ENCODE measurements around the gene ATP11C. TPM values are rescaled to one million over a fixed set of nuclear protein-coding genes. Genes with fewer than 3 reads are reported as not detected.
A peak's percentile ranks its signal among the peaks of the same experiment; 100 is the strongest.

The ATP11C gene
- total RNA-seq, 2 donors from 2014 or later = 14.4 to 17.1 TPM

- ATAC-seq = no peak
- DNase-seq = no peak
- H3K9me3 ChIP-seq (ENCODE audit: control insufficient read depth, low read length, poor library complexity, severe bottlenecking) = no peaks in the 10 kb centered on the region
- Mint-ChIP-seq H3K4me3 (no peak overlapping the region), H3K36me3 (ENCODE audit: low read depth) (peaks cover 5% of the 10 kb centered on the region), H3K27ac (no peak overlapping the region), H3K27me3 (no peaks in the 10 kb centered on the region), H3K4me1 (no peaks in the 10 kb centered on the region)
These were observed 130.8 kb downstream of the ATP11C start for GRCh38 chrX:139802048-139802447.

DNA sequence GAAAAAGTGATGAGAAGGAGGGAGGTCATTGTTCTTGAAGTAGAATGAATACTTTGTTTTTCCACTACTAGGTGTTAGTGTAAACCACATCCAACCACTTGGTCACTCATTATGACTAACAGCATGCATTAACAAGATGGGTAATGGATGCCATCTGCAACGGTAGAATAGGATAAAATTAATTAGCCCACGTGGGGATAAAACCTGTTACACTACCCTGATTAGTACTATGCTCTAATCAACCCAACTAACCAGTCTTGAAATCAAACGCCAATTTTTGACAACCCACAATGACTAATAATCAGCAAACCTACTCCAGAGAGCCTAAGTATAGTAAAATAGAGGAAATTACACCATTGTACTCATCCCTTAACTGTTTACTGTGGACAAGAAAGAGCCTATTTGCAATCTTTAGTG lies 131.4 kb downstream of the ATP11C start:
- Mint-ChIP-seq H3K36me3 (ENCODE audit: low read depth) (peaks cover 5% of the 10 kb centered on the region), H3K4me3 (no peak overlapping the region), H3K27ac (no peak overlapping the region), H3K4me1 (no peaks in the 10 kb centered on the region), H3K27me3 (no peaks in the 10 kb centered on the region)
- DNase-seq (no peak), ATAC-seq (no peak)
- no peaks in the 10 kb centered on the region for H3K9me3 ChIP-seq (ENCODE audit: control insufficient read depth, low read length, poor library complexity, severe bottlenecking)

- no peaks in the 10 kb centered on the region for H3K27me3 Mint-ChIP-seq
- no peak for ATAC-seq
- no peaks in the 10 kb centered on the region for H3K9me3 ChIP-seq (ENCODE audit: control insufficient read depth, low read length, poor library complexity, severe bottlenecking)
- H3K4me1 Mint-ChIP-seq = no peaks in the 10 kb centered on the region
- no peak overlapping the region for H3K27ac Mint-ChIP-seq
- H3K4me3 Mint-ChIP-seq = no peak overlapping the region
- no peak for DNase-seq
- H3K36me3 Mint-ChIP-seq (ENCODE audit: low read depth) = peaks cover 5% of the 10 kb centered on the region
These were observed 134.2 kb downstream of the ATP11C start for GRCh38 chrX:139798701-139799100.

DNA sequence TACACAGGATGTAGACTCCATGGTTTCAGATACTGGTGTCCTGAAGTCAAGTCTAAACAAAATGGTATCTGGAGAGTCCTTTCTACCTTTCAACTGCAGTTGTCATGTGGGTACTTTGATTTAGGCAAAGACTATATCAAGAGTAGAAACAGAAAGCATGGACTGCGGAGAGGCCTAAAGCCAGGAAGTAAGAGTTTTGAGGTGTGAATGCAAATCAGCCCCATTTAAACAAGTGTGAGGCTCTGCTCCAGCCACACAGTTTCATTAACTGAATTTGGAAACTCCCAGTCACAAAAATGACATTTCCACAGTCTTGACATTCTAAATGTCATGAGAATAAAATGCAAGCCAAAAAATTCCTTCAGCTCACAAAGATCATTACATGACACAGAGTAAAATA lies 137.7 kb downstream of the ATP11C start:
- H3K4me1 Mint-ChIP-seq = no peaks in the 10 kb centered on the region
- H3K27ac Mint-ChIP-seq = no peak overlapping the region
- H3K36me3 Mint-ChIP-seq (ENCODE audit: low read depth) = peaks cover 2% of the 10 kb centered on the region
- H3K9me3 ChIP-seq (ENCODE audit: control insufficient read depth, low read length, poor library complexity, severe bottlenecking) = no peaks in the 10 kb centered on the region
- DNase-seq (no peak), ATAC-seq (no peak)
- H3K27me3 Mint-ChIP-seq = no peaks in the 10 kb centered on the region
- no peak overlapping the region for H3K4me3 Mint-ChIP-seq

GRCh38 chrX:139787601-139788000 lies 145.3 kb downstream of the ATP11C start:
- Mint-ChIP-seq H3K4me3 (no peak overlapping the region), H3K4me1 (no peaks in the 10 kb centered on the region), H3K27me3 (no peaks in the 10 kb centered on the region), H3K27ac (no peak overlapping the region), H3K36me3 (ENCODE audit: low read depth) (peaks cover 2% of the 10 kb centered on the region)
- ATAC-seq (no peak), DNase-seq (no peak)
- no peaks in the 10 kb centered on the region for H3K9me3 ChIP-seq (ENCODE audit: control insufficient read depth, low read length, poor library complexity, severe bottlenecking)

DNA sequence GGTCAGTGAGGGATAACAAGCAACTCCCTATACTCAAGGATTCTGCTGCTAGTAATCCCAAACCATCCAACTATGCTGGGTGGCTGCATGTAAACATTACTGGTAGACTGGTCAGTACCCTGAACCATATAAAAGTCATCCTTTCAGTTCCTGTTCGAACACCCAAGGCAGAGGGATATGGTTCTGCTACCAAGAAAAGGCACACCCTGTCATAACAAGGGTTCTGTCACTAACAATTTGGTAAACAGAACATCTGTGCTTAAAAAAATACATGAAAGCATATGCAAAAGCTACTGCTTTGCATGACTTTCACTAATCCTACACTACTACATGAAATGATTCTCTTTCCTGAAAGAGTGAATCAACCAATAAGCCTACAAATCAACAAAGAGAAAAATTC lies 148.0 kb downstream of the ATP11C start:
- no peak overlapping the region for H3K4me3 Mint-ChIP-seq
- DNase-seq (no peak), ATAC-seq (no peak)
- no peaks in the 10 kb centered on the region for H3K27me3 Mint-ChIP-seq
- no peak overlapping the region for H3K27ac Mint-ChIP-seq
- no peaks in the 10 kb centered on the region for H3K4me1 Mint-ChIP-seq
- H3K9me3 ChIP-seq (ENCODE audit: control insufficient read depth, low read length, poor library complexity, severe bottlenecking) = no peaks in the 10 kb centered on the region
- peaks cover 2% of the 10 kb centered on the region for H3K36me3 Mint-ChIP-seq (ENCODE audit: low read depth)

DNA sequence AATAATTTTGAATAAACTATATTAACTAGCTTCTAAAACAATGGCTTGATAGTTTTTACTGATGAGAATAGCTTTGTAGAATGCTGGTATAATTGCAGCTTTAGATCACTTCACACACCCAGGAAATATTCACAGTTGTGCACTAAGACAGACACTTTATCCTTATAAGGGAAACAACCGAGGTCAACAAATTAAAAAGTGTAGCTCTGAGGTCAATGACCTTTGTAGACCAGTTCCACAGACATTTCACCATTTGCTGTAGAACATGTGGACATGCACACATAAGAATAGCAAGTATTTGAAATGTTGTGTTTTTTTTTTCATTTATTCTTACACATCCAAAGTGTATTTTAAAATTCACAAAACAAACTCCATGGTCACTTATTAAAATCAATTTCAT lies 148.9 kb downstream of the ATP11C start:
- H3K36me3 Mint-ChIP-seq (ENCODE audit: low read depth) = peaks cover 7% of the 10 kb centered on the region
- H3K4me3 Mint-ChIP-seq = no peak overlapping the region
- H3K27ac Mint-ChIP-seq = no peak overlapping the region

DNA sequence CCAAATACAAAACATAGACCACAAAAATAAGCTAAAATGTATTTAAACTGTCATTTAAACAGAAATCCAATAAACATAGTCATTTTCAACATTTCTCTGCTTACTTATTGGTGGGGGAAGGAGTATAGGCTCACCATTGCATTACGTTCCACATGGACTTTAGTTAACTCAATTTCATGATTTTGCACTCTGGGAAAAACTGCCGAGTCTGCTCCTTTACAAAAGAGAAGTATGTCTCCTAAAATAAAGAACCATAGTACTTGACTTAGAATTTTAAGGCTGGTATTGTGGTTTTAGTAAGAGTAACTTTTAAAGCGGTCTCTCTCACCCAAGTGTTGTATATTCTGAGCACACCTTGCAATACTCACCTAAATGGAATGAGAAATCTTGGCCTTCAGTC lies 149.8 kb downstream of the ATP11C start:
- Mint-ChIP-seq H3K27ac (no peak overlapping the region), H3K4me3 (no peak overlapping the region), H3K27me3 (no peaks in the 10 kb centered on the region), H3K4me1 (peaks cover 3% of the 10 kb centered on the region), H3K36me3 (ENCODE audit: low read depth) (peaks cover 7% of the 10 kb centered on the region)
- DNase-seq = no peak
- no peak for ATAC-seq
- no peaks in the 10 kb centered on the region for H3K9me3 ChIP-seq (ENCODE audit: control insufficient read depth, low read length, poor library complexity, severe bottlenecking)

More for the DNA sequence above, 148.9 kb downstream of the ATP11C start:
- Mint-ChIP-seq H3K4me1 (peaks cover 3% of the 10 kb centered on the region), H3K27me3 (no peaks in the 10 kb centered on the region)
- H3K9me3 ChIP-seq (ENCODE audit: control insufficient read depth, low read length, poor library complexity, severe bottlenecking) = no peaks in the 10 kb centered on the region
- DNase-seq (no peak), ATAC-seq (no peak)

- no peak overlapping the region for H3K4me3 Mint-ChIP-seq
- no peak overlapping the region for H3K27ac Mint-ChIP-seq
- ATAC-seq = no peak
- DNase-seq = no peak
- no peaks in the 10 kb centered on the region for H3K9me3 ChIP-seq (ENCODE audit: control insufficient read depth, low read length, poor library complexity, severe bottlenecking)
- peaks cover 3% of the 10 kb centered on the region for H3K4me1 Mint-ChIP-seq
- H3K36me3 Mint-ChIP-seq (ENCODE audit: low read depth) = peaks cover 11% of the 10 kb centered on the region
- no peaks in the 10 kb centered on the region for H3K27me3 Mint-ChIP-seq
These were observed 156.3 kb downstream of the ATP11C start for GRCh38 chrX:139776599-139776998.

- H3K27ac Mint-ChIP-seq = no peak overlapping the region
- H3K4me3 Mint-ChIP-seq = no peak overlapping the region
- H3K36me3 Mint-ChIP-seq (ENCODE audit: low read depth) = peaks cover 6% of the 10 kb centered on the region
- ATAC-seq (no peak), DNase-seq (no peak)
- H3K27me3 Mint-ChIP-seq = no peaks in the 10 kb centered on the region
- H3K4me1 Mint-ChIP-seq = peaks cover 4% of the 10 kb centered on the region
- H3K9me3 ChIP-seq (ENCODE audit: control insufficient read depth, low read length, poor library complexity, severe bottlenecking) = no peaks in the 10 kb centered on the region
These were observed 162.5 kb downstream of the ATP11C start for GRCh38 chrX:139770366-139770765.

DNA sequence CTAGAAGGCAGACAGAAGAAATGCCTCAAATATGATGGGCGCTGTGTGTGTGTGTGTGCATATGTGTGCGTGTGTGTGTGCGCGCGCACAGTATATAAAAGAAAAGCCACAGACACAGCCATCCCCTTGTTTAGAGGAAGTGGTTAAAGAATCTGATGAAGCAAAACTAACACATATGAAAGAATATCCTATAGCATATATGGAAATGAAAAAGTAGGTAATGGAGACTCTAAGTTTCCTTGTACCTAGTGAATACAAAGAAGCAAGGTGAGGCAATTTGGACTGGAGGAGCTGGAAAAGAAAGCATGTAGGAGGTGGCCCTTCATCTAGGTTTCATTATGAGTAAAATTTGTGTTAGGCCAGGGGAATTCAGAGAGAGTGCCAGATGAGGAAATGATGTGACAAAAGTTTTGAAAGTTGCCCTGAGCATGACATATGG lies 166.3 kb downstream of the ATP11C start:
- Mint-ChIP-seq H3K36me3 (ENCODE audit: low read depth) (peaks cover 5% of the 10 kb centered on the region), H3K27me3 (no peaks in the 10 kb centered on the region), H3K4me1 (peaks cover 4% of the 10 kb centered on the region), H3K4me3 (no peak overlapping the region), H3K27ac (no peak overlapping the region)
- DNase-seq (no peak), ATAC-seq (peak; percentile 75)
- no peaks in the 10 kb centered on the region for H3K9me3 ChIP-seq (ENCODE audit: control insufficient read depth, low read length, poor library complexity, severe bottlenecking)

- Mint-ChIP-seq H3K36me3 (ENCODE audit: low read depth) (no peaks in the 10 kb centered on the region), H3K4me1 (no peaks in the 10 kb centered on the region), H3K27me3 (no peaks in the 10 kb centered on the region), H3K4me3 (no peak overlapping the region), H3K27ac (no peak overlapping the region)
- no peak for ATAC-seq
- DNase-seq = no peak
- no peaks in the 10 kb centered on the region for H3K9me3 ChIP-seq (ENCODE audit: control insufficient read depth, low read length, poor library complexity, severe bottlenecking)
These were observed 170.3 kb downstream of the ATP11C start for GRCh38 chrX:139762400-139763183.

DNA sequence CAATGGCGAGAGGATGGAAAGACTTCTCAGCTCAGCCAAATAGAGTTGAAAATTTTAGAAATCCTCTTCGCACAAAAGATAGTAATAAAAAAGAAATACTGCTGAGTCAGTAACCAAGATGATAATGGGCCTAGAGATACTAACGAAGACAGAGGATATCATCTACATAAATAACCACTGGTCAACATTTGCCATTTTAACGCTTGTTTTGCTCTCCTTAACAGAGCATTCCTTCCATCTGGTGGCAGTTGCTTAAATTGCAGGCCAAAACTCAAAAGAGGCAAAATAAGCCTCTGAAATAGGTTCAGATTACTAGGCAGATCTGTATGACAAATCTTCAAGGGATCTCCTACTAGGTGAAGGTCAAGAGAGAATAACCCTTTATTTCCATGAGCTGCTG lies 173.2 kb downstream of the ATP11C start:
- no peak for DNase-seq
- H3K9me3 ChIP-seq (ENCODE audit: control insufficient read depth, low read length, poor library complexity, severe bottlenecking) = no peaks in the 10 kb centered on the region
- Mint-ChIP-seq H3K27ac (no peak overlapping the region), H3K36me3 (ENCODE audit: low read depth) (peaks cover 5% of the 10 kb centered on the region), H3K27me3 (no peaks in the 10 kb centered on the region), H3K4me1 (no peaks in the 10 kb centered on the region), H3K4me3 (no peak overlapping the region)
- ATAC-seq = no peak

DNA sequence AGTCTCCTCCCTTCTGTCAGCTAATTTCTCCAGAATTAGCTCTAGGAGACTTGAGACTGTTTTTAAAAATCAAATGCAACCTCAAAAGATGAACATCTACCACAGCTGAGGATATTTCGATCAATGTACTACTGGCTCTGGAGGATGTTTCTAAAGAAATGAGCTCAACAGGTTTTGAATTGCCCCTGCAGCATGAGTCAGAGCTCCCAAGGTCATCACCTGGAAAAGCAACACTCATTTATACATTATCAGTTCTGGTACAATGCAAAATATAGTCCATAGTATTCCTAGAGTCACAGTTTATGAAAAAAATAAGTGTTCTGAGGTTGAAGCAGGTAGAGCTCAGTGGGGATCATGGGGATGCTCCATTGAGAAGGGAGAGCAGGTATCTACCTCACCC lies 174.0 kb downstream of the ATP11C start:
- H3K9me3 ChIP-seq (ENCODE audit: control insufficient read depth, low read length, poor library complexity, severe bottlenecking) = peaks cover 3% of the 10 kb centered on the region
- Mint-ChIP-seq H3K4me3 (no peak overlapping the region), H3K4me1 (no peaks in the 10 kb centered on the region), H3K27ac (no peak overlapping the region), H3K36me3 (ENCODE audit: low read depth) (peaks cover 6% of the 10 kb centered on the region), H3K27me3 (no peaks in the 10 kb centered on the region)
- DNase-seq = no peak
- ATAC-seq = no peak
